NCI-H2171 treated with DMSO at 0.1 percent for 48 hours (cell line): Measurements from ENCODE around the gene GRIK3.

Experiments used
- DNase-seq: peaks from one replicate; lab custom pipeline; 2025; lab: John Stamatoyannopoulos, UW

GRIK3 gene

DNA sequence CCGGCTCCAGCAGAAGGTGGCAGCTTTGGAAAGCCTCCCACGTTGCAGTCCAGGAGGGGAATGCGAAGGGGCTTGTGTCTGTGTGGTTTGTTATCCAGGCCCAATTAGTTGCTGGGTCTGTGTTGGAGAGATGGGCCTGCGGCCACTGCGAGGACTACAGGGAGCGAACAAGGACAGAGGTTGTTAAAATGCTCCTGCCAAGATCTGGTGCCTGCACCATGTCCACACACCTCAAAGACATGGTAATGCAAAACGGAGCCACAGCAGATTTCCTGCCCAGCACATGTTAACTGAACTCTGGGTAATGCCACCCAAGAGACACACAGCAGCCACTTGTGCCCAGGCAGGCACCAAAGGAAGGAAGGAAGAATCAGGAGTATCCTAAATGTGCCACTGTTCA lies 18.6 kb downstream of the GRIK3 start:
- no peak for DNase-seq

DNA sequence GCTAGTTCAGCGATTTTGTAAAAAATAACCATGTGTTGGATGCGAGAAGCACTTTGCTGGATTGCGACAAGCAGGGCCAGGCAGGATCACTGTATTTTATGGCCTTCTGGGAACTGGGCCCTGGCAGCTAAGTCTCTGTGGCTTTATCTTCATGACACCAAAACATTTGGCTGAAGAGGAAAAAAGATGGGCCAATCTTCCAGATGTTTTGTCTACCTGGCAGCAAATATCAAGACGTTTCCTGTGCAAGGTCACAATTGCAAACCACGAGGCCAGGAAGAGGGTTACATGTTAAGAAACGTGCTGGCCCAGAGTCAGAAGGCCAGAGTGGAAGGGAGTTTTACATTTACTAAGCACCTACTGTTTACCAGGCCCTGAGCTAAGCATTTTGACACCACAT lies 22.1 kb downstream of the GRIK3 start:
- DNase-seq: no peak

DNA sequence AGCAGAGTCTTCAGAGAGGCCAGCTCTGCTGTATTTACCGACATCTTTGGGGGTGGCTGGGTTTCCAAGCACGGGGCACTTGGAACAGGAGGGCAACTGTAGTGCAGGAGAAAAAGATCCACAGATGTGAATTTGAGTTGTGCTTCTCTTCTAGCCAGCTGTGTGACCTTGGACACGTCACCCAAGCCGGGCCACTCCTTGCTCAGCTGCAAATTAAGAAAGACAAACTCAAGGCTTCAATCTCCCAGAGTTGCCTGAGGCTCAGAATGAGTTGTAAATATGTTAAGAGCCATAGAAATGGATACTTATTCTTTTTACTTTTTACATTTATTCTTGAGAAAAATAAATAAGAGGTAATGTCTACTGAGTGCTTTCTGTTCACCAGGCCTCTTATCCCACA lies 24.3 kb downstream of the GRIK3 start:
- DNase-seq: no peak

DNA sequence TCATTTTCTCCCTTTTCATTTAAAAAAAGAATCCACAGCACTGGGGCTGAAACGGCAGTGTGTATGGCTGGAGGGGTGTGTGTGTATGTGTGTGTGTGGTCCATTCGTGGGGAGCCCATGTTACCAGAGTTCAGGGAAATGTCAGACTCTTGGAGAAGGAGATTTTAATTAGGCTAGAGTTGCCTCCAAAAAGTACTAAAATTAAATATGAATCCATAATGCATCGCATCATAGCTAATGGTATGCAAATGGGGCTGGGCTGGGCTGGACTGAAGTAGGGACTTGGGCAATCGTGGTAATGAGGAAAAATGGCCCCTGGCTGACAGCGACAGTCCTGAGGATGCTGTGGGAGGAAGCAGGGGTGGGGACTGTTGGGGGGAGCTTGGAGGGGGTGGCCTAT lies 24.8 kb downstream of the GRIK3 start:
- no peak for DNase-seq

DNA sequence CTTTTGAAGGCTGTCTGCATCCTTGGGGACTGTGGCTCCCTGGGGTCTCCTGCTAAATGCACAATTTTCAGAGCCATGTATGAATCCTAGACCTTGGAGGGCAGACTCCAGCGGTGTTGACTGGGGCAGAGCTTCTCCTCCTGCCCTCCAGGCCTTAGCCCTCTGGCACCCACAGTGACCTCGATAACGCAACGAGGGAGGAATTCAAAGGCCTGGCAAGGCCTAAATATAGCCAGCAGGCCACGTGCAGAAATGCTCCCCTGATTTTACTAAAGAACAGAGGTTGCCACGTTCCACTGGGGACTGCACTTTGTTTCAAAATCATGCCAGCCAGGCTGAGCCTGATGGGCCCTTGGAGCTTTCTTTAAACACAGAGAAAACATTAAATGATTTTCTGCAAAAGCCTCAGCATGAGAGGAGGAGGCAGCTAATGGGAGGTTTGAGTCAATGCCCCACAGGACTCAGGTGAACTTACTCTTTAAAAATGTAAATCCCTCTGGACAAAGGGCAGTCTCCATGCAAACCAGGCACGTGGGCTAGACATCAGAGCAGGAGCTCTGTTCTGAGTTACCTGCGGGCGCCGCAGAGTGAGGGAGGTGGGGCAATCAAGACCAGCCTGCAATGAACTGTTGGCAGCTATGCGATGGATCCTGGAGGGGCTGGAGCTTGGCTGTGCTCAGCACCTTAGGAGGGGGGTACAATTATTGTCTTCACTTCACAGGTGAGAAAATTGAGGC lies 28.0 kb downstream of the GRIK3 start:
- no peak for DNase-seq

DNA sequence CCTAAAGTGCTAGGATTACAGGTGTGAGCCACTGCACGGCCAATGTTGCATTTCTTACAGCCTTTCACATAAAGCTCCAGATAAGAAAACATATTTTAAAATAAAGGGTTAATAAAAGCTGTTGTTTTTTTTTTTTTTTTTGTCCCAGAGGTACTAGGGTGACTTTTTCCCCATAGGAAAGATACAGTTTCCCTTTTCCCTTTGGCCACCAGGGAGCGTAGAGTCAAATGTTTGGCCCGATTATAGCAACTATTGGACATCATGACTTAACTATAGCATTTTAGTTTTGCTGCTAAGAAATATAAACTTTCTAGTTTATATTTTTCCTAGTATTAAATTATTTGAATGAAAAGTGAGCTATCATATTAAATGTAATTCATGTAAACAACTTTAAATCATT lies 31.4 kb downstream of the GRIK3 start:
- no peak for DNase-seq

DNA sequence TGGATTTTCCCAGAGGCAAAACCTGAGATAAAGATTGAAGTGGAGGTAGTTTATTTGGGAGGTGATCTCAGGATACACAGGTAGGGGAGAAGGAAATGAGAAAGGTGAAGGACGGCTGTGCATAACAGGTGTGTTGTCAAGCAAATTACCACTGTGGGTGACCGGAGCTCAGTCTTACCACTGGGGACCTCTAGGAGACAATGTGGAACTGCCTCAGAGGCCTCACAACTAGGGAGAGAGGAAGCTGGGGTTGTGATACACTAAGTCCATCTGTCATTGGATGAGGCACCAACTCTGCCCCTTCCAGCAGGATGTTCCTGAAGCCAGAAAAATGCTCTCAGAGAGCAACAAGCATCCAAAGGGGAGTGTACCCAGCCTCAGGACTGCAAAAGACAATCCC lies 32.6 kb downstream of the GRIK3 start:
- no peak for DNase-seq

DNA sequence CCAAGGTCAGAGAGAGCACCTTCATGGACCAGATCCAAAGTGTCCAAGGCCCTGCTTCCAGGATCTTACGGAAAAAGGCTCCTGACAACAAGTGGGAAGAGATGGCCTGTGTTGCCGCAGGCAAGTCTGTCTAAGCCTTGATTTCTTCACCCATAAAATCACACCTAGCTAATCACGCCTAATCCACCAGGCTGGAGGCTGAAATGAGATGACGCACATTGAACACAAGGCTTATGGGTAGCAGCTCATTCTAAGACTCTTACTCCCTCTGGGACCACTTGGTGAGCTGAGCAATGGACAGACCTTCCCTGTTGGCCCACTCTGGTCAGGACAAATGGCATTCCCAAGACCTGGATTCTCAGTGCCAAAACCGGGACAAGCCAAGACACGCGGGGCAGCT lies 38.2 kb downstream of the GRIK3 start:
- no peak for DNase-seq

DNA sequence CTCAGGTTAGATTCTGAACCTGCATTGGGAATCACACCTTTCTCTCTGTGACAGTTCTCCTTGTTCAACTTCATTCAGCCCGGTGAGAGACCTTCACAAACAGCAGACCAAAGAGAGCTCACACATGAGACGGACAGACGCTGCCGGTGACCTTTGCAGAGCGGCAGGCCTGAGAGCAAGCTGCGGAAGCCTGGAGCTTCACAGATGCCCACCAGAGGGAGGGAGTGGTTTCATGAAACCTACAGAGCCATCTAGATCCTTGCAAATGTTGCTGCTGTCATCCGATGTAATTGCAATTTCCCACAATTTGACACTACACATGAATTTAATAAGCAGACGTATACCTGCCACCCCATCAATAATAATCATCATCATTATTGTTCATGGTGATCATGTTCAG lies 39.4 kb downstream of the GRIK3 start:
- no peak for DNase-seq

DNA sequence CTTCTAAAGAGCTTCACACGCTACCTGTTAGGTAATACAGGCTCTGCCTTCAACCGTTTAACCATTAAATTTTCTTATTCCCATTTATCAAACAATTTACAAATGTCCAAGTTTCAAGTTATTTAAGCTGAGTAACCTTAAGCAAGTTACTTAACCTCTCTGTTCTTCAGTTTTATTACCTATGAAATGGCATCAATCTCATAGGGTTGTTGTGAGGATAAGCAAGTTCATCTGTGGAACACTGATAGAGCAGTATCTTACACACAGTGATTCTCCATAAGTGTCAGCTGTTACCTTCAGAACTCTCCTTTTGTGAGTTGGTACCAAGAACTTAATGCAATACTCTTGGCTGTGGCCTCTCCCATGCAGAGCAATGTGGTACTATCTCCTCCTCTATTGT lies 40.0 kb downstream of the GRIK3 start:
- no peak for DNase-seq

DNA sequence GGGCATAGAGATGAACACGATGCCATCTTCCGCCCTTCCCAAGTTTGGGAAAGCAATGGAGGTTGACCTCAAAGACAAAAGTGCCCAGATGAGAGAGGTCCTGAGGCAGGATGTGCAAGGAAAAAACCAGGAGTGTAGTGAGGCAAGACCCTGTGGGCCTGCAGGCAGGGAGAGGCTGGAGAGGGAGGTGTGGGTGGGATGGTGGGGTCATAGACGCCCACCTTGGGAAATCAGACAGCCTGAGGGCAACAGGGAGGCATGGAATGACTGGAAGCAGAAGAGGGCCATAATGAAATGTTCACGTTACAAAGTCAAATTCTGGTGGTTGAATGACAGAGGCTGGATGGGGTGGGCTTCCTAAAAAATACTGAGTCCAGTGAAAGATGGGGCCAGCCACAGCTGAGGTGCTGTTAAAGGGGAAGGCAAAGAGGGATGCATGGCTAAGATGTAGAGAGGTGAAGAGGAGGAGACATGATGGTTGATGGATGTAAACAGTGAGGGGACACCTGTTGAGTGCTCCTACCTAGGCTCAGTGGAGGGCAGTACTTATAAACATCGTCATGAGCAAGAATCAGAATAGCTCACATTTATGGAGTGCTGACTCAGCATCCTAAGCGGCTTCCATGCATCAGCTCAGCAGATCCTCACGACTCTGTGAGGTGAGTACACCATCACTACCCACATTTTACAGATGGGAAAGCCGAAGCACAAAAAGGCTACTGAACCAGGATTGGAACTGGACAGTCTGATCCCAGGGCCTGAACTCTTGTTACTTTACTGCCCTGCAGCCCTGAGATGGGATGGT lies 42.0 kb downstream of the GRIK3 start:
- no peak for DNase-seq

DNA sequence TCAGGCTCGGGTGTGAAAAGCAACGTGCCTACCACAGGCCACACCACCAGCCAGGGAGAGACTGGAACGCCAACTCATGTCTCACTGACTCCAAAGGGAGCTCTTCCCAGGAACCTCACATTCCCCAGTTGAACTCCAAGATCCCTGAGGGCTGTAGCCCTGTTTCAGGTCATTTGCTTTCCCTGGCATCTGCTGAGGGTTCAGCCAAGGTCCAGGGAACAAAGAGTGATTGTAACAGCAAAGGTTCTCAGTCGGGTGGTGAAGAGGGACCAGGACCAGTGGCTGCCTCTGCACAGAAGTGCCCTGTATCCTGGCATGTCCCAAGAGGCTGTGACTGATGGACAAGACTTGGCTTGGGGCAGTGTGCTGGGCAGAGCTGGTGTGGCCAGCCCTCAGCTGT lies 42.8 kb downstream of the GRIK3 start:
- no peak for DNase-seq

DNA sequence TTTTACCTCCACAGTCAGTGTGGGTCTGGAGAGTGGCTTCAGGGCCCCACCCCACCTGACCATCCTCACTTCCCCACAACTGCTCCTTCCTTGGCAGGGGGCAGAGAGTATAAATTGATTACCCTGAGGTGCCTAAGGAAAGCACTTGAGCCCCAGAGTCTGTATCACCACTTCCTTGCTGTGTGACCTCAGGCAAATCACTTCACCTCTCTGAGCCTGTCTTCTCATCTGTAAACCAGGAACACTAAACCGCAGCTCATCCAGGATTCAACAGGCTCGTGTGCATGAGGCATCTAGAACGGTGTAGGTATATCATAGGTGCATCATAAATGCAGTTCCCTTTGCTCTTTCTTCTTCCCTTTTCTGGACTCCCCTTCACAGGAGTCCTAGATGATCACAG lies 43.4 kb downstream of the GRIK3 start:
- no peak for DNase-seq

DNA sequence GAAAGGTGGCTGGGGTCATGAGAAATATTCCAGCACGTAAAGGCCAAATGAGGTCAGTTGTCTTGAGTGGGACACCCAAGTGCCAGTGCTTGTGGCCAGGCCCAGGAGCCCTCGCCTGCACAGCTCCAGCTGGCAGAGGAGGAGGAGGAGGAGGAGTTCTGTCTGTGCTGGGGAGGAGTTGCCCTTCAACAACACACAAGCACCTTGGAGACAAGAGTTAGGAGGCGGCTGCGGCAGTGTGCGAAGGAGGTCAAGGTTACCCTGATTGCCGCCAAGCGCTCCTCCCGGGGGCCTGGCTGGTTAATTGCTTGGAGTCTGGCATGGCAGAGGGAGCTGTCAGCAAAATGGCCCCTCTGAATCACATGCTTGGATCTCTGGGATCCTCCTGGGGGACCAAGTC lies 45.1 kb downstream of the GRIK3 start:
- no peak for DNase-seq

DNA sequence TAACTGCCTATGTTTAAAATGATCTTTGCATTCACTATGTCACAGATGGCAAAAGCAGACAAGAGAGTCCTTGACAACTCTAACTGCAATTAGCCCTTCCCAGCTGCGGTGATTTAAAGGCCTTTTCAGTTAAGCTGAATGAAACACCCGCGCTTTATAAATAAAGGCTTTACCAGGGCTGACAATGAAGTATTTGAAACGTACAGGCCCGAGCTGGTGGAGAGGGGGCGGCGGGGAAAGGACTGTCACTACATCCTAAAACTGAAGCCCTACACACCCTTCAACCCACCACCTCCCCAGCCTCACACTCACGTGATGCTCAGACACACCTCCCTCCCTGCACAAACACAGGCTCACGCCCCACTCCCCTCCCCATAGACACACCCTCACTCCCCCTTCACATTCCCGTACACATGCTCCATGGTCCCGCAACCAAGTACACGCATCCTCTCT lies 45.5 kb downstream of the GRIK3 start:
- DNase-seq: no peak

DNA sequence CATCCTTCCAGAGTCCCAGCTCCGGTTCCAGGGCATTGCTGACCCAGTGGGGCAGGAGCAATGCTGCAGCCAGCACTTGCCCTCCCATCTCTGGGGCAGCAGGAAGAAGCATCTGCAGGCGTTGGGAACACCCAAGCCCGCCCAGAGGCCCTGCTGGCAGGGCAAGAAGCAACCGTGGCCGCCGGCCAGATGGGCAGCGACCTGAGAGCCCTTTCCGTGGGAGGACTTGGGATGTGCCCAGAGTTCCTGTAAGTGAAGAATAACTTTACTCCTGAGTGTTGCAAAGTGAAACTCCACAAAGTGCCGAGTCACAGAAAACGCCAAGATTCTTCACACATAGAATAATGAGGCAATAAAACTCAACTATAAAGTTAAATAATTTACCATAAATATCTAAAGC lies 46.0 kb downstream of the GRIK3 start:
- no peak for DNase-seq

DNA sequence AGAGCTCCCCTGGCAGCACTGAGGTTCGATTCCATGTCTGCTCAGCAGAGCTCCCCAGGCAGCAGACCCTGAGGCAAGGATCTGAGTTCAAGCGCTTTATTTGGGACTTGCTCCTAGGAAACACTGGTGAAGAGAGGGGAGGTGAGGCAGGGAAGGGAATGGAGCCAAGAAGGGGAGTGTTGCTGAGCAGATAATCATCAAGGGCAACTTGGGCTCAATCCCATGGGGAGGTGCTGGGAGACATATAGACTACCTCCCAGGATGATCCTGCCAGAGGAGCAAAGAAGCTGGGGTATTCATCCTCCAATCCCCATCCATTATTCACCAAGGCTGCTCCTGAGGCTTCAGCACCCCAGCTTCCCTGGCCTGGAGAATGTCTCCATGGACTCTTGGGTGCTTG lies 47.0 kb downstream of the GRIK3 start:
- DNase-seq: no peak

DNA sequence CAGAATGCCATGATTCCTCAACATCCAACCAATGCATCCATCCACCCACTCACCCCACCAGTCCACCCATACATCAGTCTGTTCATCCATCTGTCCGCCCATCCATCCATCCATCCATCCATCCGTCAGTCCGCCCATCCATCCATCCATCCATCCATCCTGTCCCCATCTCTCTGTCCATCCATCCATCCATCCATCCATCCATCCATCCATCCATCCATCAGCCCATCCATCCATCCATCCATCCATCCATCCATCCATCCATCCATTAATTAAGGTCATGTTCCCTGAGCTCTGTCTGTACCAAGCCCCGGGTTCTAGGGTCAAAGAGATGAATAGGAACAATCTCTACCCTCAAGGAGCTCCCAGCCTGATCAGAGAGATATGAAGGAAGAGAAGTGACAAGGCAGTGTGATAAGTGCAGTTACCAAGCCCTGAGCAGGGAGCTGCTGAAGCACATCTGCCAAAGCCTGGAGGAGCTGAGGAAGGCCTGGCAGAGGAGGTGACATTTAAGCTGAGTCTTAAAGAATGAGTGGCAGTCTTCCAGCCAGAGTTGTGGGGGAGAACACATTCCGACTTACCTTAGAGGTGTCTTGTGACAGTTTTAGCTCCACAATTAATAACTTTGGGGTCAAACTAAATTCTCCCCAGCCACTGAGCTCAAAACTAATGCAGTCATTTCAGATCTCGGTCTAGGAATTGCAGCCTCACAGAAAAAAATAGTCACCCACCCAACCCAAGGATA lies 47.9 kb downstream of the GRIK3 start:
- DNase-seq: no peak

DNA sequence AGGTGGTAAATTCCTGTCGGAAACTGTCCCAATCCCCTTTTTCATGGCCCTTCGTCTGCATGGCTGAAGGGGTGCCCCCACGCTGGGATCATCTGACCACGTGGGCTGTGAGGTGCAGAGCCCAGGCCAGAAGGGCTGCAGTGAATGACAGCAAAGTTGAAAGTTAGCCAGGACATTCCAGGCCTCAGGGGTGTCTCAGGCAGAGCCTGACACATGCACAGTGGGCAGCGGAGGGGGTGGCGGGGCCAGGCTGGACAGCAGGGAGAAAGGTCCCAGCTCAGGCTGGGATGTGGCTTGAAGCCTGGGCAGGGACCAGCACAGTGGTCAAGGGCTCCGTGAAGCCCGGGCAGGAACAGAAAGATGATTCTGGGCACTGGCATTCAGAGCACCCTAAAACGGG lies 49.6 kb downstream of the GRIK3 start:
- DNase-seq: no peak

DNA sequence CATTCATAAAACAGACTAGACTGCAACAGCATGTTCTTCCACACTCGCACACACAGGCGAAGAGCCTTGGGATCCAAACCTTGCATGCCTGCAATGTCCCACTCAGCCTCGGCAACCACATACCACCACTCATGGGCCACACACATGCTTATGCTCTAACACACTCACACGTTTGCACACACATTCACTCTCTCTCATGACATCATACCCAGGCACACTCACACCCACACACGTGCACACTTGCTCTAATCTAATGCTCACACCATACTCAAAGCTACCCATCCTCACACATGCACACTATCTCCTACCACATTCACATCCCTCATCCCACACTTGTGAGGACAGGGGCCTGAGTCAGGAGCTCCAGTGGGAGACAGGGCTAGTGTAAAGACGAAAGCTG lies 50.3 kb downstream of the GRIK3 start:
- no peak for DNase-seq

DNA sequence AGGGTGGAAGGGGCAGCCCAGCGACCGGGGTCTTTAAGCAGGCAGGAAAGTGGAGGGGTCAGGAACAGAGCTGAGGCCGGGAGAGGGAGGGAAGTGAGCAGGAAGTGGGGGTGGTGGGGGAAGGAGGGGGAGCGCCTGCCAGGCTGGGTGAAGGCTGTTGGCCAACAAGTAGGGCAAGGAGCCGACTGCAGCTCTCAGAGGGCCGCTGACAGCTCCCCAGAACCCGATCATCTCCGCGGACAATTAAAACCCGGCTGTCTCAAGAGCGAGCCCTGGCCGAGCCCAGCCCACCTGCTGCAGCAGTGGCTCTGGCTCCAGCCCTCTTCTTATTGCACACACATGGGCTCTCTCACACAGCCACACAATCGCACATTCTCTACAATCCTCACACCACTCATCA lies 51.6 kb downstream of the GRIK3 start:
- no peak for DNase-seq

DNA sequence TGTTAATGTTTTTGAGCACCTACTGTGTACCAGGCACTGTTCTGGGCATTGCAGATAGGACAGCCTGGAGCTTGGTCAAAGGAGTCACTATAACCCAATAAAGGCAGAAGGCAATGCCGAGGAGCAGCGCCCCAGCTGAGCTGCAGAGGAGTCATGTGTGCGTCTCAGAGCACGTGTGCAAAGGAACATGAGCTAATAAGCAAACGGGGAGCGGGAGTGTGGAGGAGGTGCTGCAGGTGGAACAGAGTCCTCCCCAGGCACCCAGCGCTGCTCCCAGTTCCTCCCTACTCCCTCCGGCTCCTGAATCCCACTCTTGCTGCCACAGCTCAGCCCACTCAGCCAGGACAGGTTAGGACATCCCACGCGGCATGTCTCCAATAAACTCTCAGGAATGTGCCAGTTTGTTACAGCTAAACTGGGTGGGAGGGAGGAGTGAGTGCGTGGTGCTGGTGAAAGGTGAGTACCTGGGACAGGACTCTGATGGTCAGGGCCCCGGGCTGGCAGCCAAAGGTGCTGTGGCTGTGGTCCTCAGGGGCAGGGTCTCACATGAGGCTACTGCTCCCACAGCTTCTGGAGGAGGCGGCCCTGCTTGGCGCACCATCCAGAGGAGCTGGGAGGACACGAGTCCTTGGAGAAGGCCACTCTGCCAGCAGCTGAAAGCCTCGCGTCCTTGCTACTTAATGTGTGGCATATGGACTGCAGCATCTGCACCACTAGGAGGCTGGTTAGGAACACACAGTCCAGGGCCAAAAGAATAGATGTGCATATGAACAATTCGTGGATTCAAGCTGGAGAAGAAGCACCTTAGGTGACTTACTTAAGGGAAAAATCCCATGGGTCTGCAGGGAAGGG lies 52.3 kb downstream of the GRIK3 start:
- DNase-seq: peak; percentile 46
